Ovary (tissue), 3 donors: ENCODE data around the gene NRIP1.

Source experiments
- EP300 ChIP-seq: sonication (generic); formaldehyde crosslinking; IDR thresholded peaks from one replicate; pipeline ENCODE4 v1.6.1; 2017; ENCODE audit warnings: antibody characterized with exemption
- TF ChIP-seq, protein P1 (sequence below), 3 donors: fragments of 450-650 bp in 2 of 3; fragments of 200-600 bp in 1 of 3; IDR thresholded peaks; one replicate each; pipeline versions ENCODE4 v1.5.1 to v1.8.0; 2016 to 2022; ENCODE audit warnings: antibody characterized with exemption in 3 of 3, mild to moderate bottlenecking in 1 of 3
- donor health status: DM: no; HTN: no; CAD: no.

DNA sequence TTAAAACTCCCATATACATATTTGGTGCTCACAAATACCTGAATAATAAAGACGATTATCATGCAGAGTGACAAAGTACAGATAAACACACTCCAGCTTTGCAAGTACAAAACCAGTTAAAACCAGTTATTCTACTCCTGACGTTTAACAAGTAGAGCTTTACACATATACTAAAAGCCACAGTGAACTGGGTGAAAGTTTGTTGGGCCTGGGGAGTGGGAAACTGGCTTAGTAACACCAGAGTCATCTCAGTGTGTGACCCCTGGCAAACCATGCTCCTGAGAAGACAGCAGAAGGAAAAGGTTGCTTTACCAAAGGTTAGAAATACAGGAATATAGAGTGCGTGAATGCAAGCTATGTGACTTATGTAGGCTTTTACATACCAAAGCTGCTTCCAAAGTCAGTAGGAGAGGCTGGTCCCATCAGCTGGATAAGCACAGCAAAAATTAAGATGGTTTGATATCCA lies 148.1 kb downstream of the NRIP1 start:
- TF ChIP-seq, protein P1, sequence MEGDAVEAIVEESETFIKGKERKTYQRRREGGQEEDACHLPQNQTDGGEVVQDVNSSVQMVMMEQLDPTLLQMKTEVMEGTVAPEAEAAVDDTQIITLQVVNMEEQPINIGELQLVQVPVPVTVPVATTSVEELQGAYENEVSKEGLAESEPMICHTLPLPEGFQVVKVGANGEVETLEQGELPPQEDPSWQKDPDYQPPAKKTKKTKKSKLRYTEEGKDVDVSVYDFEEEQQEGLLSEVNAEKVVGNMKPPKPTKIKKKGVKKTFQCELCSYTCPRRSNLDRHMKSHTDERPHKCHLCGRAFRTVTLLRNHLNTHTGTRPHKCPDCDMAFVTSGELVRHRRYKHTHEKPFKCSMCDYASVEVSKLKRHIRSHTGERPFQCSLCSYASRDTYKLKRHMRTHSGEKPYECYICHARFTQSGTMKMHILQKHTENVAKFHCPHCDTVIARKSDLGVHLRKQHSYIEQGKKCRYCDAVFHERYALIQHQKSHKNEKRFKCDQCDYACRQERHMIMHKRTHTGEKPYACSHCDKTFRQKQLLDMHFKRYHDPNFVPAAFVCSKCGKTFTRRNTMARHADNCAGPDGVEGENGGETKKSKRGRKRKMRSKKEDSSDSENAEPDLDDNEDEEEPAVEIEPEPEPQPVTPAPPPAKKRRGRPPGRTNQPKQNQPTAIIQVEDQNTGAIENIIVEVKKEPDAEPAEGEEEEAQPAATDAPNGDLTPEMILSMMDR (IDR thresholded peaks at IDR 0.05), result no peak
- no peak for TF ChIP-seq EP300
